ENCODE results near the gene PLK5.

Gene PLK5

DNA sequence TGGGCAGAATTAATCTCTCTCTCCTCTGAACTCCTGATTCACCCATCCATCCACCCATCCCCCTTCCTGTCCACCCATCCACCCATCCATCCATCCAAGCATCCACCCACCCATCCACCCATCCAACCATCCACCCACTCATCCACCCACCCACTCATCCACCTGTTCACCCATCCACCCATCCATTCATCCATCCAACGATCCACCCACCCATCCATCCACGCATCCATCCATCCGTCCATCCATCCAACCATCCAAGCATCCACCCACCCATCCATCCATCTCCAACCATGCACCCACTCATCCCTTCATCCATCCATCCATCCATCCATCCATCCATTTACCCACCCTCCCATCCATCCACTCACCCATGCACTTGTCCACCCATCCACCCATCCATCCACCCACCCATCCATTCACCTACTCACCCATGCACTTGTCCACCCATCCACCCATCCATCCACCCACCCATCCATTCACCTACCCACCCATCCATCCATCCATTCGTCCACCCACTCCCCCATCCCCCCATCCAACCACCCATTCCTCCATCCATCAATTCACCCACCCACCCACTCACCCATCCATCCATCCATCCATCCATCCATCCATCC, 25.6 kb downstream of the PLK5 start:
- ATAC-seq, result no peak
- TF ChIP-seq ESRRG (CRISPR knock-in tag; IDR thresholded peaks at IDR 0.05) (no peak), ZNF565 (CRISPR knock-in tag; conservative IDR thresholded peaks at IDR 0.05; ENCODE audit: low read depth) (no peak), SNAI2 (CRISPR knock-in tag; IDR thresholded peaks at IDR 0.05) (no peak), TOX (CRISPR knock-in tag; IDR thresholded peaks at IDR 0.05; ENCODE audit: borderline replicate concordance) (no peak)

DNA sequence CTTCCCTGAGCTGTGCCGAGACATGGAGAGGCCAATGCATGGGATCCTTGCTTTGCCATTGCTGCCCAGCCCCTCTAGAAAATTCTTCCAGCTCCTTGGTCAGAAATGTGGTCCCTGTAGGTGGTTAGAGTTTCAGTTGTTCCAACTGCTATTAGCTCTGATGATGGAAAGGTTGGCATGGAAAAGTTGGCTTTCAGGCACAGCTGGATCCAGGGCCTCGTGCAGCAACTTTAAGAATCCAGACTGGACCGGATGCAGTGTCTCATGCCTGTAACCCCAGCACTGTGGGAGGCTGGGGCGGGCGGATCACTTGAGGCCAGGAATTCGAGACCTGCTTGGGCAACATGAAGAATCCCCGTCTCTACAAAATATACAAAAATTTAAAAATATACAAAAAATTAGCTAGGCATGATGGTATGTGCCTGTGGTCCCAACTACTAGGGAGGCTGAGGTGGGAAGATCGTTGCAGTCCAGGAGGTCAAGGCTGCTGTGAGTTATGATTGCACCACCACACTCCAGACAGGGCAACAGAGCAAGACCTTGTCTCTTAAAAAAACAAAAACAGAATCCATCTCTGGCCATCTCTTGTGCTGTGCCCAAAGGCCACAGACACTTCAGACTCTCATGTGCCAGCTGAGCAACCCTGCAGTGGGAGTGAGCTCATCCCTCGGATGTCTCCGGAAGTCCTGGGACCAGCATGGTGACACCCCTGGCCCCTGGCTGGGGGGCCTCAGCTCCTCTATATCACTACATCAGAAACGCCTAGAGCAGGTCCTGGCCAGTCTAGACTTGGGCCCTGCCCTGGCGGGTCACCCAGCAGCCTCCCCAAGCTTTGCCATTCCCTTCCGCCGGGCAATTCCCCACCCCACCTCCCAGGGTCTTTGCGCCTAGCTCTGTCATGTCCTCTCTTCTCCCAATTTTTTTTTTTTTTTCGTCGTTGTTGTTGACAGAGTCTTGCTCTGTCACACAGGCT, 27.5 kb downstream of the PLK5 start:
- ATAC-seq, result 0 out of 3 replicates have a peak, but pooled peaks have one; percentile 22
- TF ChIP-seq ISL1 (CRISPR knock-in tag; IDR thresholded peaks at IDR 0.05), result no peak
- TF ChIP-seq ESRRG (CRISPR knock-in tag; IDR thresholded peaks at IDR 0.05), result no peak
- no peak for TF ChIP-seq RARB (CRISPR knock-in tag; IDR thresholded peaks at IDR 0.05)
- TF ChIP-seq ZNF8 (CRISPR knock-in tag; IDR thresholded peaks at IDR 0.05), result no peak
- no peak for TF ChIP-seq CSDC2 (CRISPR knock-in tag; IDR thresholded peaks at IDR 0.05)
- TF ChIP-seq, protein P1, sequence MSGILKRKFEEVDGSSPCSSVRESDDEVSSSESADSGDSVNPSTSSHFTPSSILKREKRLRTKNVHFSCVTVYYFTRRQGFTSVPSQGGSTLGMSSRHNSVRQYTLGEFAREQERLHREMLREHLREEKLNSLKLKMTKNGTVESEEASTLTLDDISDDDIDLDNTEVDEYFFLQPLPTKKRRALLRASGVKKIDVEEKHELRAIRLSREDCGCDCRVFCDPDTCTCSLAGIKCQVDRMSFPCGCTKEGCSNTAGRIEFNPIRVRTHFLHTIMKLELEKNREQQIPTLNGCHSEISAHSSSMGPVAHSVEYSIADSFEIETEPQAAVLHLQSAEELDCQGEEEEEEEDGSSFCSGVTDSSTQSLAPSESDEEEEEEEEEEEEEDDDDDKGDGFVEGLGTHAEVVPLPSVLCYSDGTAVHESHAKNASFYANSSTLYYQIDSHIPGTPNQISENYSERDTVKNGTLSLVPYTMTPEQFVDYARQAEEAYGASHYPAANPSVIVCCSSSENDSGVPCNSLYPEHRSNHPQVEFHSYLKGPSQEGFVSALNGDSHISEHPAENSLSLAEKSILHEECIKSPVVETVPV (CRISPR knock-in tag; IDR thresholded peaks at IDR 0.05), result no peak
- TF ChIP-seq, protein P2, sequence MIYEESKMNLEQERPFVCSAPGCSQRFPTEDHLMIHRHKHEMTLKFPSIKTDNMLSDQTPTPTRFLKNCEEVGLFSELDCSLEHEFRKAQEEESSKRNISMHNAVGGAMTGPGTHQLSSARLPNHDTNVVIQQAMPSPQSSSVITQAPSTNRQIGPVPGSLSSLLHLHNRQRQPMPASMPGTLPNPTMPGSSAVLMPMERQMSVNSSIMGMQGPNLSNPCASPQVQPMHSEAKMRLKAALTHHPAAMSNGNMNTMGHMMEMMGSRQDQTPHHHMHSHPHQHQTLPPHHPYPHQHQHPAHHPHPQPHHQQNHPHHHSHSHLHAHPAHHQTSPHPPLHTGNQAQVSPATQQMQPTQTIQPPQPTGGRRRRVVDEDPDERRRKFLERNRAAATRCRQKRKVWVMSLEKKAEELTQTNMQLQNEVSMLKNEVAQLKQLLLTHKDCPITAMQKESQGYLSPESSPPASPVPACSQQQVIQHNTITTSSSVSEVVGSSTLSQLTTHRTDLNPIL (CRISPR knock-in tag; IDR thresholded peaks at IDR 0.05; ENCODE audit: low read depth), result no peak
- no peak for TF ChIP-seq ARNTL (CRISPR knock-in tag; IDR thresholded peaks at IDR 0.05; ENCODE audit: borderline replicate concordance, low read depth)
- TF ChIP-seq PPARA (CRISPR knock-in tag; IDR thresholded peaks at IDR 0.05; ENCODE audit: borderline replicate concordance), result no peak
- no peak for TF ChIP-seq OSR1 (CRISPR knock-in tag; IDR thresholded peaks at IDR 0.05)
- TF ChIP-seq TOX (CRISPR knock-in tag; IDR thresholded peaks at IDR 0.05; ENCODE audit: borderline replicate concordance), result no peak
- no peak for TF ChIP-seq ZFP30 (CRISPR knock-in tag; IDR thresholded peaks at IDR 0.05)
- TF ChIP-seq, protein P3, sequence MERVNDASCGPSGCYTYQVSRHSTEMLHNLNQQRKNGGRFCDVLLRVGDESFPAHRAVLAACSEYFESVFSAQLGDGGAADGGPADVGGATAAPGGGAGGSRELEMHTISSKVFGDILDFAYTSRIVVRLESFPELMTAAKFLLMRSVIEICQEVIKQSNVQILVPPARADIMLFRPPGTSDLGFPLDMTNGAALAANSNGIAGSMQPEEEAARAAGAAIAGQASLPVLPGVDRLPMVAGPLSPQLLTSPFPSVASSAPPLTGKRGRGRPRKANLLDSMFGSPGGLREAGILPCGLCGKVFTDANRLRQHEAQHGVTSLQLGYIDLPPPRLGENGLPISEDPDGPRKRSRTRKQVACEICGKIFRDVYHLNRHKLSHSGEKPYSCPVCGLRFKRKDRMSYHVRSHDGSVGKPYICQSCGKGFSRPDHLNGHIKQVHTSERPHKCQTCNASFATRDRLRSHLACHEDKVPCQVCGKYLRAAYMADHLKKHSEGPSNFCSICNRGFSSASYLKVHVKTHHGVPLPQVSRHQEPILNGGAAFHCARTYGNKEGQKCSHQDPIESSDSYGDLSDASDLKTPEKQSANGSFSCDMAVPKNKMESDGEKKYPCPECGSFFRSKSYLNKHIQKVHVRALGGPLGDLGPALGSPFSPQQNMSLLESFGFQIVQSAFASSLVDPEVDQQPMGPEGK (CRISPR knock-in tag; IDR thresholded peaks at IDR 0.05; ENCODE audit: borderline replicate concordance), result no peak
- no peak for TF ChIP-seq BACH2 (CRISPR knock-in tag; IDR thresholded peaks at IDR 0.05; ENCODE audit: borderline replicate concordance)
- no peak for TF ChIP-seq ZNF70 (CRISPR knock-in tag; IDR thresholded peaks at IDR 0.05)
- no peak for TF ChIP-seq ZC3H10 (CRISPR knock-in tag; IDR thresholded peaks at IDR 0.05)
- no peak for TF ChIP-seq ZFP3 (CRISPR knock-in tag; IDR thresholded peaks at IDR 0.05)
- TF ChIP-seq, protein P4, sequence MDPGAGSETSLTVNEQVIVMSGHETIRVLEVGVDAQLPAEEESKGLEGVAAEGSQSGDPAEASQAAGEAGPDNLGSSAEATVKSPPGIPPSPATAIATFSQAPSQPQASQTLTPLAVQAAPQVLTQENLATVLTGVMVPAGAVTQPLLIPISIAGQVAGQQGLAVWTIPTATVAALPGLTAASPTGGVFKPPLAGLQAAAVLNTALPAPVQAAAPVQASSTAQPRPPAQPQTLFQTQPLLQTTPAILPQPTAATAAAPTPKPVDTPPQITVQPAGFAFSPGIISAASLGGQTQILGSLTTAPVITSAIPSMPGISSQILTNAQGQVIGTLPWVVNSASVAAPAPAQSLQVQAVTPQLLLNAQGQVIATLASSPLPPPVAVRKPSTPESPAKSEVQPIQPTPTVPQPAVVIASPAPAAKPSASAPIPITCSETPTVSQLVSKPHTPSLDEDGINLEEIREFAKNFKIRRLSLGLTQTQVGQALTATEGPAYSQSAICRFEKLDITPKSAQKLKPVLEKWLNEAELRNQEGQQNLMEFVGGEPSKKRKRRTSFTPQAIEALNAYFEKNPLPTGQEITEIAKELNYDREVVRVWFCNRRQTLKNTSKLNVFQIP (CRISPR knock-in tag; IDR thresholded peaks at IDR 0.05; ENCODE audit: borderline replicate concordance, low read depth), result no peak

DNA sequence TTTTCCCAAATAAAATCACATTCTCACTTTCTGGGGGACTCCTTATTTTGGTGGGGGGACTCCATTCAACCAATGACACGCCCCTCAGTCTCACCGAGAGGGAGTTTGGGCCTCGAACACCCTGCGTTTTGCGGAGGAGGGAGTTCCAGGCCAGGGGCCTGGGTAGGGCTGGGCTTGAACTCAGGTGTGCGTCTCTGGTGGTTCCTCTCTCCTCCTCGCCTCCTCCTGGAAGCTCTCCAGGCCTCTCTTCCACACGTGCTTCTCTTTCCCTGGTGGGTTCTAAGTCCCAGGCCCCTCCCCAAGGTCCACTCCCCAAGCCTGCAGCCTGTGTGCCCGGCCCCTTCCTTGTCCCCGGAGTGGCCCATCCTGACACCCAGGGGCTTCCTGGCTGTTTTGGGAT, 29.5 kb downstream of the PLK5 start:
- no peak for ATAC-seq
- no peak for TF ChIP-seq GLIS3 (CRISPR knock-in tag; IDR thresholded peaks at IDR 0.05)
- no peak for TF ChIP-seq SNAI2 (CRISPR knock-in tag; IDR thresholded peaks at IDR 0.05)
- TF ChIP-seq, protein P5, sequence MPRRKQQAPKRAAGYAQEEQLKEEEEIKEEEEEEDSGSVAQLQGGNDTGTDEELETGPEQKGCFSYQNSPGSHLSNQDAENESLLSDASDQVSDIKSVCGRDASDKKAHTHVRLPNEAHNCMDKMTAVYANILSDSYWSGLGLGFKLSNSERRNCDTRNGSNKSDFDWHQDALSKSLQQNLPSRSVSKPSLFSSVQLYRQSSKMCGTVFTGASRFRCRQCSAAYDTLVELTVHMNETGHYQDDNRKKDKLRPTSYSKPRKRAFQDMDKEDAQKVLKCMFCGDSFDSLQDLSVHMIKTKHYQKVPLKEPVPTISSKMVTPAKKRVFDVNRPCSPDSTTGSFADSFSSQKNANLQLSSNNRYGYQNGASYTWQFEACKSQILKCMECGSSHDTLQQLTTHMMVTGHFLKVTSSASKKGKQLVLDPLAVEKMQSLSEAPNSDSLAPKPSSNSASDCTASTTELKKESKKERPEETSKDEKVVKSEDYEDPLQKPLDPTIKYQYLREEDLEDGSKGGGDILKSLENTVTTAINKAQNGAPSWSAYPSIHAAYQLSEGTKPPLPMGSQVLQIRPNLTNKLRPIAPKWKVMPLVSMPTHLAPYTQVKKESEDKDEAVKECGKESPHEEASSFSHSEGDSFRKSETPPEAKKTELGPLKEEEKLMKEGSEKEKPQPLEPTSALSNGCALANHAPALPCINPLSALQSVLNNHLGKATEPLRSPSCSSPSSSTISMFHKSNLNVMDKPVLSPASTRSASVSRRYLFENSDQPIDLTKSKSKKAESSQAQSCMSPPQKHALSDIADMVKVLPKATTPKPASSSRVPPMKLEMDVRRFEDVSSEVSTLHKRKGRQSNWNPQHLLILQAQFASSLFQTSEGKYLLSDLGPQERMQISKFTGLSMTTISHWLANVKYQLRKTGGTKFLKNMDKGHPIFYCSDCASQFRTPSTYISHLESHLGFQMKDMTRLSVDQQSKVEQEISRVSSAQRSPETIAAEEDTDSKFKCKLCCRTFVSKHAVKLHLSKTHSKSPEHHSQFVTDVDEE (CRISPR knock-in tag; IDR thresholded peaks at IDR 0.05), result no peak
- no peak for TF ChIP-seq BACH2 (CRISPR knock-in tag; IDR thresholded peaks at IDR 0.05; ENCODE audit: borderline replicate concordance)
- TF ChIP-seq PPARA (CRISPR knock-in tag; IDR thresholded peaks at IDR 0.05; ENCODE audit: borderline replicate concordance), result no peak

All from SK-N-SH treated with all-trans-retinoic acid at 6 μM for 48 hours (cell line).